AG04450 (cell line): ENCODE measurements around the gene DFFB. TPM values are rescaled to one million over a fixed set of nuclear protein-coding genes. Genes with fewer than 3 reads are reported as not detected.

Source experiments
- CTCF ChIA-PET: fragments of 300-600, 350-600 bp; formaldehyde crosslinking; extraction: SDS; loops from one replicate; lab custom pipeline; 2022; ENCODE audit warnings: antibody characterized with exemption, inconsistent platforms; lab: Charles Lee
- POLR2A ChIA-PET: fragments of 350-600 bp; formaldehyde crosslinking; extraction: SDS; loops from one replicate; lab custom pipeline; 2021; ENCODE audit warnings: antibody characterized with exemption, inconsistent platforms; lab: Yijun Ruan, JAX
- DNase-seq: peaks from one replicate; pipeline ENCODE4 v3.0.0-alpha.2; 2011; ENCODE audit warnings: low read depth, low spot score
- H3K27ac ChIP-seq: one replicate; pipeline ENCODE4 v1.5.1; 2012; ENCODE audit warnings: low read depth, low read length, control low read depth
- H3K27me3 ChIP-seq: one replicate; pipeline ENCODE4 v1.6.0; 2012; ENCODE audit warnings: low read length; ENCODE audit not compliant: control insufficient read depth, insufficient read depth
- H3K4me3 ChIP-seq: 2 replicates; pipeline ENCODE4 v1.5.1; 2011; ENCODE audit warnings: mild to moderate bottlenecking, low read depth, low read length, control low read depth
- H3K9me3 ChIP-seq: 2 replicates; pipeline ENCODE4 v1.5.1; 2012; ENCODE audit warnings: low read length; ENCODE audit not compliant: control insufficient read depth, insufficient read depth
- CTCF ChIP-seq: IDR thresholded peaks from 2 replicates; pipeline ENCODE4 v1.5.1; 2011; ENCODE audit warnings: low read depth, low read length, control low read depth, inconsistent platforms
- polyA plus RNA-seq: library from polyadenylated mRNA; depleted of rRNA; stranded (reverse); fragments of >200 nt; gene quantifications from 2 replicates; pipeline ENCODE4 v1.2.3, GENCODE V29; 2011

The DFFB gene
- polyA plus RNA-seq, 1 experiment, result 6.9 TPM

GRCh38 chr1:3837685-3838084 is 19.6 kb upstream of the DFFB start:
- CTCF ChIA-PET, result no interaction called here
- TF ChIP-seq CTCF, result no peak
- no peak for DNase-seq
- Histone ChIP-seq H3K9me3 (peaks cover 9% of the 10 kb centered on the region; the same call in 1 of the 2 replicates), H3K27me3 (no peaks in the 10 kb centered on the region), H3K27ac (no peak overlapping the region), H3K4me3 (no peak overlapping the region)
- POLR2A ChIA-PET, result no interaction called here

- CTCF ChIA-PET, result no interaction called here
Measured at GRCh38 chr1:3838788-3839187, 18.5 kb upstream of the DFFB start.

GRCh38 chr1:3841491-3841890 is 15.8 kb upstream of the DFFB start:
- Histone ChIP-seq H3K27me3 (no peaks in the 10 kb centered on the region), H3K9me3 (peaks cover 9% of the 10 kb centered on the region; the same call in 1 of the 2 replicates), H3K4me3 (no peak overlapping the region), H3K27ac (no peak overlapping the region)
- CTCF ChIA-PET, result no interaction called here
- DNase-seq, result no peak
- TF ChIP-seq CTCF, result no peak
- POLR2A ChIA-PET, result no interaction called here

More at GRCh38 chr1:3838788-3839187, 18.5 kb upstream of the DFFB start:
- peaks cover 9% of the 10 kb centered on the region; the same call in 1 of the 2 replicates for H3K9me3 ChIP-seq
- POLR2A ChIA-PET, result no interaction called here
- no peak for DNase-seq
- H3K27ac ChIP-seq, result no peak overlapping the region
- H3K4me3 ChIP-seq, result no peak overlapping the region
- TF ChIP-seq CTCF, result no peak
- H3K27me3 ChIP-seq, result no peaks in the 10 kb centered on the region

- ChIA-PET CTCF (no interaction called here), POLR2A (no interaction called here)
- no peak for TF ChIP-seq CTCF
- Histone ChIP-seq H3K27me3 (no peaks in the 10 kb centered on the region), H3K27ac (no peak overlapping the region), H3K4me3 (no peak overlapping the region), H3K9me3 (peaks cover 2% of the 10 kb centered on the region; the same call in 1 of the 2 replicates)
- DNase-seq, result no peak
Measured at GRCh38 chr1:3842912-3843311, 14.4 kb upstream of the DFFB start.

GRCh38 chr1:3846541-3846940 is 10.7 kb upstream of the DFFB start:
- Histone ChIP-seq H3K27ac (no peak overlapping the region), H3K9me3 (no peaks in the 10 kb centered on the region), H3K4me3 (no peak overlapping the region), H3K27me3 (no peaks in the 10 kb centered on the region)
- no peak for DNase-seq
- POLR2A ChIA-PET, result no interaction called here
- CTCF ChIA-PET, result interaction anchor here (0.7 kb wide), 1 partner anchor 7 kb away, joined by 4 read pairs; no protein-coding TSS in a partner anchor
- no peak for TF ChIP-seq CTCF
